Stimulated activated CD8-positive, alpha-beta memory T cell treated with anti-CD3 and anti-CD28 coated beads, Interleukin-12 subunit alpha, Interleukin-12 subunit beta, amount 100 ng/mL, for 24 hours (primary cell): ENCODE measurements around the gene SASH1.

Experiments used
- DNase-seq: peaks from one replicate; pipeline ENCODE4 v3.0.0-alpha.2; 2020; ENCODE audit errors: extremely low read depth

Gene SASH1

DNA sequence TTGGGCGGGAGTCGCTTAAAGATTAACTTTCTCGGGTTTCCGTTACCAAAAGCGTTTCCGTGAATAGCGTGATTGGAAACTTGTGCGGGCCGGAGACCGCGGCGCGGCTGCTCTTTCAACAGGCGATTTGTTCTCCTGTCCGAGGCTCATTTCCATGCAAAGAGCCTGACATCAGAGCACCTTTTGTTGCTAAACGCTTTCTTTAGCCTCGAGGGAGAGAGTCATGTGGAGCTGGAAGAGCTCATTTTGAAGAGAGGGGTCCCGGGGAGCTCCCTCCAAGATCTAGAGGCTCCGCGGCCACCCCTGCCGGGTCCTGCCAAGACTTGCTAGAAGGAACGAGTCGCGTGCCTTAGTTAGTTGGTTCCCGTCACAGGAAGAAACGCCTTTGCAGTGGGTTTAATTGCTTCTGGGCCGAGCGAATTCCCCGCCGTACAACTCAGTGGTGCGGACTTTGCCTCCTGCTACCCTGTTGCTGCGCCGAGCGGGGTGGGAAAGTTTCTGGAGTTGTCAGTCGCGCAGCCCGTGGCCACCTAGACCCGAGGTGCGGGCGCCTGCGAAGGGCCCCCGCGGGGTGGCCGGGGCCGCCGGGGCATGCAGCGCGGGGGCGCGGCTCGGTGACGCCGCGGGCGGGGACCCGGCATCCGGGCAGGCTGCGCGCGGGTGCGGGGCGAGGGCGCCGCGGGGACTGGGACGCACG, at the start of gene SASH1:
SASH1 (plus strand) TSS at position 489 of the 697 bp plus-strand sequence. CDS start 230 bp downstream, outside the sequence.
- no peak for DNase-seq

DNA sequence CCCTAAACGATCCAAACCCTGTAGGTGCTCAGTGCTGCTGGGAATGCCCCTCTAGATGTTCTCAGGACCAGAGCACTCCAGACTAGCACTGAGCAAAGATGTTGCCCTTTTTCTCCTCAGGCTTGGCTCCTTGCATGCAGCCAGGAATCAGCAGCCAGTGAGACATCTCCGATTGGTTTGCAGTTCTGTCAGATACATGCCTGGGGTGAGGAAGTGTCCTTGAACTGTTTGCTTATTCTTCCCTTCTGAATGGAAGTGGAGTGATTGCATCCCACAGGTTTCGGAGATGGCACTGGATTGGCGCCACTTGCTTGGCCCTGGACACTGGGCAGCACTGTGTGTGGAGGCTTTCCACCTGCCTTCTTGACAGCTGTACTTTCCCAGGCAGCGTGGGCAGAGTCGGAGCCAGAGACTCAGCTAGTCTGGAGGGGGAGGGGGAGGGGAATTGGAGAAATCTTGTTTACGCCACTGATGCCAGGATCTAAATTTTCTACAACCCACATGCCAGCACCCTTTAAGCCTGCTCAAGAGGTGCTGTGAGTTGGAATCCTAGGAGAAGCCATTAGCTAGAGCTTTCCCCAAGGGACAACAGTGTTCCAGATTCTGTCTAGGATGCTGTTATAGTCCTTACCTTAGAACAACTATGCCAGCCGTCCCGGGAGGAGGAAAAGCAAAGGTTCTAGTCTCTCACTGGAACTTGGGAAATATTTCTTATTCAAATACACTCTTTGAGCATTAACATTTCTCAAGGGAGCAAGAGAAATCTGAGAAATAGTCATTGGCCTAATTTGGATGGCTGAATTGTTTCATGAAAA, 49.2 kb upstream of the SASH1 start:
- DNase-seq: no peak

DNA sequence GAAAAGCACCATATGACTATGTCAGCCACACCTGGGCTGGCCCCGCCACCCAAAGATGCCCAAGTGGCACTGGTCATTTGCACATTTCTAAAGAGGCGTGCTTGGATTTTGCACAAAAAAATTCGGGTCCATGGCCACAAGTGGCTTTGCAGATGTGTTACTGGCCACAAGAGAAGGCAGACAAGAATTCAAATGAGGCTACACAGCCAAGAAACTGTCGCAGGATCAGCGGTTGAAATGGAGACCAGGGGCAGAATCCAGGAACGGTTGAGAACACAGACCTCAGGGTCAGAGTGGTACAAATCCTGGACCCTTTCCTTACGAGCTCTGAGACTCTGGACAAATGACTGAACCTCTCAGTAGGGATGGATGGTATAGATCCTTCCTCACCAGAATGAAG, 48.6 kb upstream of the SASH1 start:
- DNase-seq: no peak

DNA sequence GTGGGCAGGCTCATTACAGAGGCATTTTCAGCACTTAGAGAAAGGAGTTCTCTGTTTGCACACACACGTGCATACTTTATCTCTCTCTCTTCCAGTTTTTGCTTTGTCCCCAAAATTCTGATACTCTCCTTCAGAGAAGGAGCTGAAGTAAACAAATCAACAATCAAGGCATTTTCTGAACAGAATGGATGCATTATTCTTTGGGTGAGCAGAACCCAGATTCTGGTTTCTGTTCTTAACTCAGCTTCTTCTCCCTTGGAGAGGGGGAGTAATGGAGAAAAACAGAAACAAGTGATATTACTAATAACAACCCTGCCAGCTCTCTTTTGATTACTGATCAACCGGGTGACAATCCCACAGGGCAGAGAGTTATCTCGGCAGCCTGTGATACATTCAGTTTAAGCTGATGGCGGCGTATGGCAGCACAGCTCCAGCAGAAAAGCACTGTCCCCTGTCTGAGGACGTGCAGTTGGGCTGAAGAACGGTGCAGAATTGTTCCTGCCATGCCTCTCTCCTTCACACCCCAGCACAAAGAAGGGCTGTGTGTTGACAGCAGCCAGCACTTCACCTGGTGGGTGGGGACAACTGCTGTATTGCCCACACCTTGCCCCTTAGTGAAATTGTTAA, 47.3 kb upstream of the SASH1 start:
- DNase-seq: no peak

DNA sequence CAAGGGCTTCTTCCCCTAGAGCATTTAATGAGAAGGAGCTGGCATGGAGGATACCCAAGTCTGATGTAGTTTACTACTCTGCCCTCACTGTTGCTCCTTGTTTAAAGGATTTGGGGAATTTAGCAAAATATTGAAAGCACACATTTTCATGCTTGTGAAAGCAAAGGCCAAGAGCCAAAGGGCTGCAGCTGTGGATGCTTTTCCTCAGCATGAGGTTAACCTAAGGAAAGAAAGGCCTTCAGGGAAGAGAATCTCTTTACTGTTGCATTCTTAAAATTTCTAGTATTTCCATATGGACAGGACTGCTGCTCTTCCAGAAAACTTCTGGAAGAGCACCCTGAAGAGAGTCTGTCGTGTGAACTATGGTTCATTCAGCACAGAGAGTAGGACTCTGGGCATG, 45.9 kb upstream of the SASH1 start:
- no peak for DNase-seq

DNA sequence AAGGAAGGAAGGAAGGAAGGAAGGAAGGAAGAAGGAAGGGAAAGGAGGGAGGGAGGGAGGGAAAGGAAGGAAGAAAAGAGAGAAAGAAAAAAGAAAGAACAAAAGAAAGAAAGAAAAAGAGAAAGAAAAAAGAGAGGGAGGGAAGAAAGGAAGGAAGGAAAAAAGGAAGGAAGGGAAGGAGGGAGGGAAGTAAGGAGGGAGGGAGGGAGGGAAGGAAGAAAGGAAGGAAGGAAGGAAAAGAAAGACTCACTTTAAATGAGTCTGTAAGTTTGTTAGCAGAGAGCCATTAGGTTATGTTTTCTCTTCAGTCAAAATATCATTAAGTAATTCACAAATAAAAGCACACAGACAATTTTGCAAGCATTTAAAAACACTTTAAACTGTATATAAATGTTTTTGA, 44.0 kb upstream of the SASH1 start:
- no peak for DNase-seq

DNA sequence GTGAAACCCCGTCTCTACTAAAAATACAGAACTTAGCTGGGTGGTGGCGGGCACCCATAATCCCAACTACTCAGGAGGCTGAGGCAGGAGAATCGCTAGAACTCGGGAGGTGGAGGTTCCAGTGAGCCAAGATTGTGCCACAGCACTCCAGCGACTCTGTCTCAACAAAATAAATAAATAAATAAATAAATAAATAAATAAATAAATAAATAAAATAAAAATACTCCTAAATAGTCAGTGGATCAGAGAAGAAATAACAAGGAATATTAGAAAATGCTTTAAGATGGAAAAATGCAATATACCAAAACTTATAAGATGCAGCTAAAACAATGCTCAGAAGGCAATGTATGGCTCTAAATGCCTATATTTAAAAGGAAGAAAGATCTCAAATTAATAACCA, 39.0 kb upstream of the SASH1 start:
- no peak for DNase-seq

DNA sequence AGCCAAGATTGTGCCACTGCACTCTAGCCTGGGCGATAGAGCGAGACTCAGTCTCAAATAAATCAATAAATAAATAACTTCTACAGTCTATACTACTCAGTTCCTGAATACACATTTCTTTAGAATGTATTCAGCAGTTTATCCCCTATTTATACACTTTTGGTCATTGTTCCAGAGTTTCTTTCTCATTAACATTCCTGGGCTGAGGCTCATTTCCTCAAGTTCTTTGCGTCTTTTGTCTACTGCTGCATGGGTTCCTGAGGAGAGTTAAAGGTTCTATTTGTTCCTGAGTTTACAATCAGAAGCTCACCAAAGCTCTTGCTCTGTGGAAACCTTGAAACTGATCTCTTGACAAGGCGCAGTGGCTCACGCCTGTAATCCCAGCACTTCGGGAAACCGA, 37.7 kb upstream of the SASH1 start:
- DNase-seq: no peak

DNA sequence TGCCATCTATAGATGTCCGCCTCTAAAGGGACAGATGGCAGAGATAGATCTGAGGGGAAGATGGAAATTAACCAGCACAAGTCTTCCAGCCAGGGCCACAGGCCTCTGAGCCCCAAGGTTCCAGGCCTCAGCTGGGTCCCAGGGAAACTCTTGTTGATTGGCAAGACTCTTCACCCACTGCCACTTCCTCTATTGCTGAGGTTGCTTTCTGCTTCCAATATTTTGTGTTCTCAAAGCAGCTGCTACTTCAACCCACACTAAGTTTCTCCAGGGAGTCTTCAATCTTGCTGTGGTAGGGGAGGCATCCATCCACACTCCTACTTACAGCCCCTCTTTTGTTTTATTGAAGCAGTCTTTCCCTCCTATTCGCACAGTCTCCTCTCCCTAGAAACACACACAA, 36.4 kb upstream of the SASH1 start:
- DNase-seq: no peak

DNA sequence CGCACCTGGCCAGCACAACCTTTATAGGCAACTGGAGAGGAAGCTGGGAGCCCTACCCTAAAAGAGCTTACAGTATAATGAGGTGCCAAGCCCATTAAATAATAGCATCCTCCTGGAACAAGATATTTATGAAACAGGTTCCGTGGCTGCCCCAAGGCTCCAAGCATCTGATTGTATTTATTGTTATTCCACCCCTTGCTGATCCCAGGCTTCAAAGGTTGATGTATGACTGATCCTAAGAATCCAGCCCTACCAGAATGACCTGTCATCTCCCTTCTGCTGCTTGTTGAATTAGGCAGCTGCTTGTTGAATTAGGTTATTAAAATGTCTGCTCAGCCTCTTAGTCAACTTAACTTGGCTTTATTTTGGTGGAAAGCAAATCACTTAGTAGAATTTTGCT, 35.2 kb upstream of the SASH1 start:
- no peak for DNase-seq

DNA sequence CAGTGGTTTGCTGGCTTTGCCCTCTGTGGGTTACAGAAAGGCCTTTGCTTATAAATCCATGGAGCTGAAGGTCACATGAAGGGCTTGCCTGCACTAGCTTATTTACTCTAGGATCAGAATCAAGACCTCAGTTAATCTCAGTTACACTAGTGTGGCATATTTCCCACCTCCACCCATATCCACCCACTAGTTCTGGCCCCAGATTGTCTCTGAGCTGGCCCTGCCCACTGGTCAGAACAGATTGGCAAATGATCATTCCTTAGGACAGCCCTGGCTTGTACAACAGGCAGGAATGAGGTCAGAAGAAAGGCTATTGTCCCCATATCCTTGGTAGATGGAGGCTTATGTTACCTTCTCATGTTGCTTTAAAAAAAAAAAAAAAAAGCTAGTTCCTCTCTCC, 33.3 kb upstream of the SASH1 start:
- no peak for DNase-seq

DNA sequence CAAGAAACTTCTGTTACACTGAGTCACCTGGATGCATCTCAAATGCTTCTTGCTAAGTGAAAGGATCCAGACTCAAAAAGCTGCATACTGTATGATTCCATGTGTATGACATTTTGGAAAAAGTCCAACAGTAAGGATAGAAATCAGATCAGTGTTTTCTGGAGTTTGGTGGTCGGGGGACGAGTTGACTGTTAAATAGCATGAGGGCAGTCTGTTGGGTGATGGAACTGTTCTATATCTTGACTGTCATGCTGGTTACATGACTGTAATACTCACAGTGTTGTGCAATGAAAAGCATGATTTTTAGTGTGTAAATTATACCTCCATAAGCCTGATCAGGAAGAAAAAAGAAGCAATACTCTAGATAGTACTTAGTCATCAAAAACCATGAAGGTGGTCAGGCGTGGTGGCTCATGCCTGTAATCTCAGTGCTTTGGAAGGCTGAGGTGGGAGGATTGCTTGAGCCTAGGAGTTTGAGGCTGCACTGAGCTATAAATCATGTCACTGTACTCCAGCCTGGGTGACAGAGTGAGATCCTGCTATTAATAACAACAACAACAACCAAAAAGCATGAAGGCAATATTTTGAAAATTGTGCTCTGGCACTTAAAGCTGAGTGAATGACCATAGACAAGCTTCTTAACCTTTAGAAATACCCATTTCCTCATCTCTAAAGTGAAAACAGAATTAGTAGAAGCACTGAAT, 30.5 kb upstream of the SASH1 start:
- no peak for DNase-seq

DNA sequence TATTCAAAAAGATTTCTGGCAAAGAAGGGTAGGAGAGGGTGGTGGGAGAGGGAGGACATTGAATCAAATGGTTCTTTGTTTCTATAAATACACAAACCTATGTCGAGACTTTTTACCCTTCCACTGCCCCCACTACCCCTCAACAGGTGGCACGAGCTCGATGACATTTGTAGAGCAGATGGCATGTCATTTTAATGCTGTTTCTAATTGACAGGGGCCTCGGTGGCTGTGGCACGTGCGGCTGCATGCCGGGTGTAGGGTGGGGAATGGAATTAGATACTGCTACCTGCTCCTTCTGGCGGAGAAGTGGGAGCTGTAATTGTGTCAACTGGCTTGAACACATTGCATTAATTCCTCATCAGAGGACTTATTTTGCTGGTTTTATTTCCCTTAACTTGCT, 29.1 kb upstream of the SASH1 start:
- DNase-seq: no peak

DNA sequence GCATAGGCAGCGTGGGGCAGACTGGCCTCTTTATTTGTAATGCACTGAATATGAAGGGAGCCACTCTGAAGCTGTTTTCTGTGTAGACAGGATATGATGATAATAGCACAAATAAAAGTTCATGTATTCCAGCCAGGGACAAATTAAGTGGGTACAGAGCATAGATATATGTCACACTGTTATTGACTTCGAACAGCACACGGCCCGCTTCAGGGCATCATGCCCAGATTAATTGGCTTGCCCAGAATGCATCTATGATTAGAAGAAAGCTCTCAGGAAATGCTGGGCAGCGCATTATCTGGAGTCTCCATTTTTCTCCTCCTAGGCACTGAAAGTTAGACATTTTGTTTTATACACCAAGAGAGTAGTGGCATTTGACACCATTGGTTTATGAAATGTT, 26.3 kb upstream of the SASH1 start:
- no peak for DNase-seq

DNA sequence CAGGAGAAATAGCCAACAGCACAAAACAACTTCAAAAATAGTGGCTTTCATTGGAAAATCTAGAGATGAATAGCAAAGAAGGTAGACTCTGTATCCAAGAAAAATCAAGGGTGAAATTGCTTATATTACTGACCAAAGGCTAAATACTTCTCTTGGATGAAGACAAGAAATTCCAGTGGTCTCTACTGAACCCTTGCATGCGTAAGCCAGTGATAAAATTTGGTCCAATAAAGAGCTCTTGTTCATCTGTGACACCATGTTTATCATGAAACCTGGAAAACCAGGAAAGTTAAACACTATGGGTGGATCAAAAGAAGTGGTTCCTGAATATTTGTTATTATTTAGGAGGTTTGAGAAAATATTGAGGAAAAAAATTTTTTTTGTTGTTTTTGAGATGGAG, 25.6 kb upstream of the SASH1 start:
- no peak for DNase-seq

DNA sequence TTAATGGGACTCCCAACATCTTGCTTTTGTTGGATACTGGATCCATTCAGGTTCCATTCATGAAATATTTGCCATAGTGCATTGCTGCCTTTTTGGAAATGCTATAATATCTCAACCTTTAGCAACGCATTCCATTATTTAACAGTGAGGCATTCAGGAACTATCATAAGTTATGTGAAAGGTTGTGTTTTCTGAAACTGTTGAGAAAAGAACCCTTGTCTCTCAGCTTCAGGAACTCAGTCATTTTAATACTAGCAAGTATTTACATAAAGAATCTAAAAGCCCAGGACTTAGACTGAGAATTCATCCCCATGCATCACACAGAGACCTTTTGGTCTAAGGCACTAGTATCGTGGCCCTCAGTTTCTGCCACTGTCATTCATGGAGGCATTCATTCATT, 24.9 kb upstream of the SASH1 start:
- no peak for DNase-seq

DNA sequence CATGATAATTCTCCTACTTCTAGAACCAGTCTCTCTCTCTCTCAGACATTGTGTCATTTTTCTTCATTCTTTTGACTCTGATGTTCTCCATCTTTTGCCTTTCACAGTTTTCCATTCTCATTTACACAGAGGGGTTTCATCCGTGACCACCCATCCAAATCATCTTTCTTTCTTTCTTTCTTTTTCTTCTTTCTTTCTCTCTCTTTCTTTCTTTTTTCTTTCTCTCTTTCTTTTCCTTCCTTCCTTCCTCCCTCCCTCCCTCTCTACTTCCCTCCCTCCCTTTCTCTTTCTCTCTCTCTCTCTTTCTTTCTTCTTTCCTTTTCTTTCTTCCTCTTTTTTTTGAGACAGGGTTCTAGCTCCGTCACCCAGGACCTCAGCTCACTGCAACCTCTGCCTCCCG, 19.9 kb upstream of the SASH1 start:
- no peak for DNase-seq

DNA sequence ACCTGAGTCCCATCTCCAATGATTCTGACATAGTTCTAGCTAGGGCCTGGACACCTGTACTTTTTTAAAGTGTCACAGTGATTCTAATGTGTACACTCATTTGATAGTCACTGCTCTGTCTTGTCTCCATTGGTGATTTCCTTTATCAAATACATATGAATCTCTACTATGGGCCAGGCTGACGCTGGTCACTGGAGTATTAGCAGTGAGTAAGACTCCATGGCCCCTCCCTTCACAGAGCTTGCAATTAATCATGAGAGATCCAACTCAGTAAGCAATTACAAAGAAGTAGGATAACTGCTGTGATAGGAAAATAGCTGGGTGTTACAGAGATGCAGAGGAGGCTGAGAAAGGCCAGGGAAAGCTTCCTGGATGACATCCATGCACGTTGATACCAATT, 19.3 kb upstream of the SASH1 start:
- no peak for DNase-seq

DNA sequence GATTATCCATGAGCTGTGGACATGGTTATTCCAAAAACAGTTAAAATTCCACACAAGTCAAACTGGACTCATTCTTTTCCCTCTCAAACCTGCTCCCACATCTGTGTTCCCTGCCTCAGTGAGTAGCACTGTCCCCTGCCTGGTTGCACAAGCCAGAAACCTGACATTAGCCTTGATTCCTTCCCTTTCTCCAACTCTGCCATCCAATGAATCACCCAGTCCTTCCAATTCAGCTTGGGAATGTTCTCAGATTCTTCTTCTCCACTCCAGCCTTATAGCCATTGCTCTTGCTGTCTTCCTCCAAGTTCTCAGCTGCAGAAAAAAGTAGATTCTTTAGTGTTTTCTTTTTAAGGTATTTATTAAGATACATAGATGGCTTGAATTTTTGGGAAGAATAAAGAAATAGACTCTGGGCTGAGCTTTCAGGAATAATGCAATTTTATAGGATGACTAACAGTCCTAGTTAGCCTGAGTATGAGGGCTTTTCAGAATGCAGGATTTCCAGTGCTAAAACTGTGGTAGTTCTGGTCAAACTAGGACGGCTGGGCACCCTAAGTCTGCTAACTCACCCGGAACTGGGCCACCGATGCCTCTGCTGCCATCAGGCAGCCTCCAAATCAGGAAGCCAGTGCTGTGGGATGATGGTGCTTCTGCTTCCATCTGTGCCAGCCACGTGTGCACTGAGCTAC, 18.2 kb upstream of the SASH1 start:
- no peak for DNase-seq

DNA sequence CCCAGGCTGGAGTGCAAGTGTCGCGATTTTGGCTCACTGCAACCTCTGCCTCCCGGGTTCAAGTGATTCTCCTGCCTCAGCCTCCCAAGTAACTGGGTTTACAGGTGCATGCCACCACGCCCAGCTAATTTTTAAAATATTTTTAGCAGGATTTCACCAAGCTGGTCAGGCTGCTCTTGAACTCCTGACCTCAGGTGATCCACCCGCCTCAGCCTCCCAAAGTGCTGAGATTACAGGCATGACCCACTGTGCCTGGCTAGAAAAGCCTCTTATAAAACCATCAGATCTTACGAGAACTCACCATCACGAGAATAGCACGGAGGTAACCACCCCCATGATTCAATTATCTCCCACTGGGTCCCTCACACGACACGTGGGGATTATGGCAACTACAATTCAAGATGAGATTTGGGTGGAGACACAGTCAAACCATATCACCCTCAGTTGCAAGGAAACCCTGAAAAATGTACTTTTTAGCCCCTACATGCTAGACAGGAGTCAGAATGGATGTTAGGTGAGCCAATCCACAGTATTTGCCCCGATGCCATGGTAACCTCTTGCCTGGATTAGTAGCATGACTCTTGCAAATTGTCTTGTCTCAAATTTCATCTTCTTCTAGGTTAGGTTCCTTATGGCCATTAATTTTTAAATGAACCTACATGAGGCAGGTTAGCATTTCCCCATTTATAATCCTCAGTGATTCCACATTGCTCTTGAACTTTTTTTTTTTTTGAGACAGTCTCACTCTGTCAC, 17.1 kb upstream of the SASH1 start:
- DNase-seq: no peak
